ENCODE data around the gene CLCN4. TPM values are rescaled to one million over a fixed set of nuclear protein-coding genes. Genes with fewer than 3 reads are reported as not detected.

Gene CLCN4
- polyA plus RNA-seq, 3 donors from 2014 or later = 0.69 TPM; not detected in 2

DNA sequence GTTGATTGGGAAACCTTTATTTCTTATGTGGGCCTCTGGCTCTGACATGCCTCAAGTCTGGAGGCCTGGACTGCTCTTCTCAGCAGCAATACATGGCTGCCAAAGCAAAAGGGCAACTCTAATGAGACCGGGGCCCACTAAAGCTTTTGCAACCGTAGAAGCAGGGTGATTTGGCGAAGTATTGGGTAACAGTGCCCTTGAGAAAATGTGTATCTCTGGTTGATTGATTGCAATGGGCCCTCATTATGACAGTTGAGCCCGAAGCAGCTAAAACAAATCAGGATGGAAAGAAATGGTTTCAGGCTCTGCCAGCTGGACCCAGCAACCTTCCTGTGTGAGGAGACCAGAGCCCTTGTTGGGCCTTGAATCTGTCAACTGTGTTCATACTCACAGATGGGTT, 73.4 kb downstream of the CLCN4 start:
- no peaks in the 10 kb centered on the region for H3K36me3 Mint-ChIP-seq
- no peaks in the 10 kb centered on the region for H3K4me1 Mint-ChIP-seq
- peaks cover 0 to 2% (median 0%) of the 10 kb centered on the region in 6 donors for H3K9me3 Mint-ChIP-seq
- no peak overlapping the region for H3K27ac Mint-ChIP-seq
- DNase-seq = no peak
- peaks cover 2 to 4% (median 2%) of the 10 kb centered on the region in 3 donors for H3K27me3 Mint-ChIP-seq (ENCODE audit: low read depth in 3 of 3)
- no peak overlapping the region for H3K4me3 Mint-ChIP-seq

DNA sequence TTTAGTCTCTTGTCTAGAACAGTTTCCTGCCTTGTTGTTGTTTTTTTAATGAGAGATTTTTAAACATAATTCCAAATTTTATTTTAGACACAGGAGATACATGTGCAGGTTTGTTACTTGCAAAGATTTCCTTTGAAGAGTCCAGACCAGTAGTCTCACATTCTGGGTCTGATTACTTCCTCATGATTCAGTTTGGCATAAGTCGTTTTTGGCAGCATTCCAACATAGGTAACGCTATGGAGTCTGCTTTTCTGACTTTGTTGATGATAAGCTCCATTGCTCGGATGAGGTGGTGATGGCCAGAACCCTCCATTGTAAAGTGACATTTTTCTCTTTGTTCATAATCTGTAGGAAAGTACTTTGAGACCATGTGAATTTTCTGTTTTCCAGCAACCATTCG, 74.7 kb downstream of the CLCN4 start:
- no peak overlapping the region for H3K27ac Mint-ChIP-seq
- peaks cover 0 to 2% (median 0%) of the 10 kb centered on the region in 6 donors for H3K9me3 Mint-ChIP-seq
- DNase-seq = no peak
- no peaks in the 10 kb centered on the region for H3K36me3 Mint-ChIP-seq
- H3K4me1 Mint-ChIP-seq = no peaks in the 10 kb centered on the region
- H3K4me3 Mint-ChIP-seq = no peak overlapping the region
- peaks cover 2 to 4% (median 2%) of the 10 kb centered on the region in 3 donors for H3K27me3 Mint-ChIP-seq (ENCODE audit: low read depth in 3 of 3)

DNA sequence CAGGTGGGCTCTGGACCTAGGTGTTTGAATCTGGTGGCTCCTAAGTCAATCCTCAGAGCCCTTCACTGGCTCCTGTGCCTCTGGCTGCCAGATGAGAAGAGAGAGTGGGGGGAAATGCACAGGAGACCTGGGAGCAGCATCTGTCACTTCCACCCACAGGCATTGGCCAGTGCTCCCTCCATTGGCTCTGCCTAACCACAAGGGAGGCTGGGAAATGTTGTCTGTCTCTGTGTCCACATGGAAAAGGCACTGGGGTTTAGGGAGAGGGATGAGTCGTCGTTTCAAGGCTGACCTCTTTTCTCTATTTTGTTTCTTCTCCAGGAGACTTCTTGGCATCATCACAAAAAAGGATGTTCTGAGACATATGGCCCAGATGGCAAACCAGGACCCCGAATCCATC, 76.4 kb downstream of the CLCN4 start:
- peaks cover 2 to 4% (median 2%) of the 10 kb centered on the region in 3 donors for H3K27me3 Mint-ChIP-seq (ENCODE audit: low read depth in 3 of 3)
- no peak for DNase-seq
- H3K4me1 Mint-ChIP-seq = no peaks in the 10 kb centered on the region
- no peaks in the 10 kb centered on the region for H3K36me3 Mint-ChIP-seq
- no peak overlapping the region for H3K4me3 Mint-ChIP-seq
- H3K9me3 Mint-ChIP-seq = peaks cover 0 to 2% (median 0%) of the 10 kb centered on the region in 6 donors
- H3K27ac Mint-ChIP-seq = no peak overlapping the region

DNA sequence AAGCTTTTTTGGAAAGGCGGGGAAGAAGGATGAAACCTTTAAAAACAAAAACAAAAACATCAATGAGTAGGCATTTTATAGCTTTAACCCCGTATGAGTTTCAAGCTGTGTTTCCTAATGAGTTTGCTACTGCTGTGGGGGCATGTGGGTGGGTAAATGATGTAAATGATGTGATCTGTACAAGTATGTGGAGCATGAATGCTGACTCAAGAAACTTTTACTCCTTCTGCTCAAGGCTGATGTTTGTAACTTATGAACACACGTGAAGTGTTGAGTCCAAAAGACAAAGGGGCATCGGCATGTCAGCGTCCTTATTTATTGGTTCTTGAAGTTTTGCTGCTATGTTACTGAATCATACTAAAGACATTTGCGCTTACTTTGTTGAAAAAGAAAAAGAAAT, 76.9 kb downstream of the CLCN4 start:
- Mint-ChIP-seq H3K36me3 (no peaks in the 10 kb centered on the region), H3K4me3 (no peak overlapping the region), H3K27me3 (ENCODE audit: low read depth in 3 of 3) (peaks cover 2 to 4% (median 2%) of the 10 kb centered on the region in 3 donors), H3K4me1 (no peaks in the 10 kb centered on the region), H3K27ac (no peak overlapping the region), H3K9me3 (peaks cover 0 to 2% (median 0%) of the 10 kb centered on the region in 6 donors)
- no peak for DNase-seq

DNA sequence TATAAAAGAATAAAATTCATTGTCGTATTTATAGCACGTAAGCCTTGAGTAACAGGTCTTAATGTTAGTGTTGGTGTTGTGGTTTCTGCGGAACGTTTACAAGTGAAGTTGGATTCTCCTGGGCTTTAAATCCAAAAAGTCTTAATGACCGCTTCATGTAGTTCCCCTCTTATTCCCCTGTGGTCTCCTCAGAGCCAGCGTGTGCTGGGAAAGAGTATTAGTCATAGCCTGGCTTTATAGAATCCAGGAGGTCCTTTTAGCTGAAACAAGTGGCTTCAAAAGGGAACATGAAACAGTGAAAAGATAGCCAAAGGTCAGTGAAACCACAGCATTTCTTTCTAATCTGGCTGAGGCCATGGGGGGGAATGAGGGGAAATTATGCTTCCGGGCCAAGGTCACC, 79.1 kb downstream of the CLCN4 start:
- peaks cover 2 to 4% (median 2%) of the 10 kb centered on the region in 3 donors for H3K27me3 Mint-ChIP-seq (ENCODE audit: low read depth in 3 of 3)
- no peaks in the 10 kb centered on the region for H3K9me3 Mint-ChIP-seq
- no peaks in the 10 kb centered on the region for H3K4me1 Mint-ChIP-seq

DNA sequence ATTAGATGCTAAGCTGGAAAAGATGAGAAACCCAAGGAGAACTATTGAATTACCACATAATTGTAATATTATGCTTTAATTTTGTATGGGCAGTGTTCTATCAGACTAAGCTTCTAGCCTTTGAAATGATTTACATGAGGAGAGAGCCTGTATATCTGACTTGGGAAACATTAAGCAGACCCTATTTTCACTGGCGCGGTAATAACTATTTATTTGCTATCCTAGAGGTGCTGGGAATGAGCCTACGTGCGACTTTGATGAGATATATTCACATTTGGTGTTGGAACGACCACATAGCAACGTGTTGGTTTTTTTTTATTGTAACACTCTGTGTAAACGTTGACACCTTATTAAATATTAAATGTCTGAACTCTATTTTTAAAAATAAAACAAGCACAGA, 80.5 kb downstream of the CLCN4 start:
- H3K4me3 Mint-ChIP-seq = no peak overlapping the region
- no peaks in the 10 kb centered on the region for H3K4me1 Mint-ChIP-seq
- no peaks in the 10 kb centered on the region for H3K9me3 Mint-ChIP-seq
- no peak for DNase-seq
- peaks cover 0 to 2% (median 2%) of the 10 kb centered on the region in 3 donors for H3K27me3 Mint-ChIP-seq (ENCODE audit: low read depth in 3 of 3)
- H3K36me3 Mint-ChIP-seq = no peaks in the 10 kb centered on the region
- no peak overlapping the region for H3K27ac Mint-ChIP-seq

More for the DNA sequence above, 79.1 kb downstream of the CLCN4 start:
- H3K27ac Mint-ChIP-seq = no peak overlapping the region
- no peak for DNase-seq
- H3K4me3 Mint-ChIP-seq = no peak overlapping the region
- no peaks in the 10 kb centered on the region for H3K36me3 Mint-ChIP-seq

DNA sequence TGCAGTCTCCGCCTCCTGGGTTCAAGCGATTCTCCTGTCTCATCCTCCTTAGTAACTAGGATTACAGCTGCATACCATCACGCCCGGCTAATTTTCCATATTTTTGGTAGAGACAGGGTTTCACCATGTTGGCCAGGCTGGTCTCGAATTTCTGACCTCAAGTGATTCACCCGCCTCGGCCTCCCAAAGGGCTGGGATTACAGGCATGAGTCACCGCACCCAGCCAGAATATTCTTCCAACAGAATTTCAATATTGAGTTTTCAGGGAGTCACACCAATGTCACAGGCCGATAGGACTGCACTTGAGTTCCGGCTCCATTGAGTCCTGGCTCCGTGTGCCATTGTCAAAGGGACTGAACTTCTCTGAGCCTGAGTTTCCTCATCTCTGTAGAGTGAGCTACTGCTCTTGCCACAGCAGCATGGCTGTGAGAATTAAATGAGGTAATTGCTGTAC, 82.9 kb downstream of the CLCN4 start:
- no peaks in the 10 kb centered on the region for H3K9me3 Mint-ChIP-seq
- no peak overlapping the region for H3K4me3 Mint-ChIP-seq
- H3K27me3 Mint-ChIP-seq (ENCODE audit: low read depth in 3 of 3) = peaks cover 0 to 3% (median 2%) of the 10 kb centered on the region in 3 donors
- H3K4me1 Mint-ChIP-seq = no peaks in the 10 kb centered on the region
- no peak for DNase-seq
- H3K36me3 Mint-ChIP-seq = no peaks in the 10 kb centered on the region
- no peak overlapping the region for H3K27ac Mint-ChIP-seq

DNA sequence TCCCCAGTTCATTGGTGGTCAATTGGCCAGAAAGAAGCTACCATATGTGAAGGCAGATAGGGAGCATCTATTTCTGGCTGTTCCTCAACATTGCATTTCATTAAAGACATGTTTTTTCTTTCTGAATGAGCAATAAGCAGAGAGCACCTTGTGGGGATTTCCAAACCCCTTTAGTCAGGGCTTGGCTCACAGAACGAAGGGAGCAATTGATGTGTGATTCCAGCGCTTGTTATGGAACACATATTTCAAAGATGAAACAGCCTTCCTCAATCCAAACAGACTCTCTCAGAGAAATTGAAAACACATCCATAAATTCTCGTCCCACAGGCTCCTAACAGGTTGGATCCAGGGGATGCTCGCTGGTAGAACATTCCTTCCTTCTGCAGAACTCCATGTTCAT, 84.1 kb downstream of the CLCN4 start:
- no peak for DNase-seq
- H3K27me3 Mint-ChIP-seq (ENCODE audit: low read depth in 3 of 3) = peaks cover 0 to 3% (median 0%) of the 10 kb centered on the region in 3 donors
- no peaks in the 10 kb centered on the region for H3K4me1 Mint-ChIP-seq
- H3K27ac Mint-ChIP-seq = no peak overlapping the region
- no peaks in the 10 kb centered on the region for H3K9me3 Mint-ChIP-seq
- H3K36me3 Mint-ChIP-seq = no peaks in the 10 kb centered on the region
- no peak overlapping the region for H3K4me3 Mint-ChIP-seq

DNA sequence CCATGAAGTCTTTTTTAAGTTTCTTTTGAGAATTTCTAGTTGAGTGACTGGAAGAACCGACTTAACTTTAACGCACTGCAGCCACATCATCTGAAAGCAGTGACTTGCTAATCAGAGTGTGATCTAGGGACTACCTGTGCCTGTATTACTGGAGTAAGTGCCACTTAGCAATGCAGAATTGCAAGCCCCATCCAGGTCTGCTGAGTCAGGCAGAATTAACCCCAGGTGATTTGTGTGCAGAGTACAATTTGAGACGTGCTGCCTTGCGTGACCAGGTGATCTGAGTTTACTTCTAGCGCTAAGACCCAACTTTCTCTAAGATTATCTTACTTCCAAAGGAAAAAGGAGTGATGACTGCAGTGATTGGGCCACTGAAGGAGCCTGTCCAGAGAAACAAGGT, 85.3 kb downstream of the CLCN4 start:
- no peak for DNase-seq
- no peaks in the 10 kb centered on the region for H3K4me1 Mint-ChIP-seq
- peaks cover 0 to 4% (median 0%) of the 10 kb centered on the region in 3 donors for H3K27me3 Mint-ChIP-seq (ENCODE audit: low read depth in 3 of 3)
- H3K4me3 Mint-ChIP-seq = no peak overlapping the region
- H3K36me3 Mint-ChIP-seq = no peaks in the 10 kb centered on the region
- no peaks in the 10 kb centered on the region for H3K9me3 Mint-ChIP-seq
- H3K27ac Mint-ChIP-seq = no peak overlapping the region

DNA sequence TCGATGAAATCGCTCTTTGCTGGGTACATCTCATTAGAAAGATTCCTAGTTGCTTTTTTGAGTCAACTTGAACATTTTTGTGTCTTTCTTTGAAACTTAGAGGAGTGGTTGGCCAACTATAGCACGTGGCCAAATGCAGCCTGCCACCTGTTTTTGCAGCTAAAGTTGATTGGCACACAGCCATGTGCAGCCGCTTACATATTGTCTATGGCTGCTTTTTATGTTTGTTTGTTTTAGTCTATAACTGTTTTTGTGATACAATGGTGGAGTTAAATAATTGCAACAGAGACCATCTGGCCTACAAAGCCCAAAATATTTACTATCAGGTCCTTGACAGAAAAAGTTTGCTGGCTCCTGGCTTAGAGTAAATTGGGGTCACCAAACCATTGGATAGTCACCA, 86.3 kb downstream of the CLCN4 start:
- Mint-ChIP-seq H3K36me3 (no peaks in the 10 kb centered on the region), H3K9me3 (no peaks in the 10 kb centered on the region), H3K4me1 (no peaks in the 10 kb centered on the region), H3K4me3 (no peak overlapping the region), H3K27ac (no peak overlapping the region), H3K27me3 (ENCODE audit: low read depth in 3 of 3) (peaks cover 0 to 5% (median 0%) of the 10 kb centered on the region in 3 donors)
- no peak for DNase-seq

DNA sequence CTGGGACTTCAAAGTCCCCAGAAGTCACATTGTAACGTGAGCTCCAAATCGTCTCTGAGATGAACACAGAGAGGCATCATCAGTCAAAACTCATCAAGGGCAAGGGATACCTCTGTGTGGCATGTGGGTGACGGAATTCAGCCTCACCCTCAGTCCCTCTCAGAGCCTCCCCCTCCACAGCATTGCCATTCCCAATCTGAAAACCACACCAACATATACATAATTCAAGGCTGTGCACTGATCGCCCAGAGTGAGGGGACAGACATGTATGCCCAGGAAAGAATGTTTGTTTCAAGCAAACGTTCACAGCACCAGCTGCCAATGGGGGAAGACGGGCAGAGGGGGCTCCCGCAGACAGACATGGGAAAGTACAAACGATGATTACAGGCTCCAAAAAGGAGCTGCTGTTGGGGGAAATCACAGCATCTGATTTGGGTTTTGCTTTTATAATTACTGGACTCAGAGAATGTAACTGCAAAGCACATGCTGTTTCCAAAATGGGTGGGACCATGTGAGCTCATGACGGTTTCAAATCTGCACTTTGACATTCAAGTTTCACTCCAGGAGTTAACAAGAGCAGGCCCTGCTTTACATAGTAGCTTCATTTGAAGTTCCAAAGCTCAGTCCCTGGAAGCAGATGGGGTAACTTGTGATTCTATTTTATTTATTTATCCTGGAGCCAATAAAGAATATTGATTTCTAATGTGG, 88.3 kb downstream of the CLCN4 start:
- no peaks in the 10 kb centered on the region for H3K36me3 Mint-ChIP-seq
- no peak overlapping the region for H3K27ac Mint-ChIP-seq
- peaks cover 0 to 5% (median 0%) of the 10 kb centered on the region in 3 donors for H3K27me3 Mint-ChIP-seq (ENCODE audit: low read depth in 3 of 3)
- H3K4me1 Mint-ChIP-seq = no peaks in the 10 kb centered on the region
- no peak overlapping the region for H3K4me3 Mint-ChIP-seq
- peaks cover 0 to 3% (median 1%) of the 10 kb centered on the region in 6 donors for H3K9me3 Mint-ChIP-seq
- no peak for DNase-seq

DNA sequence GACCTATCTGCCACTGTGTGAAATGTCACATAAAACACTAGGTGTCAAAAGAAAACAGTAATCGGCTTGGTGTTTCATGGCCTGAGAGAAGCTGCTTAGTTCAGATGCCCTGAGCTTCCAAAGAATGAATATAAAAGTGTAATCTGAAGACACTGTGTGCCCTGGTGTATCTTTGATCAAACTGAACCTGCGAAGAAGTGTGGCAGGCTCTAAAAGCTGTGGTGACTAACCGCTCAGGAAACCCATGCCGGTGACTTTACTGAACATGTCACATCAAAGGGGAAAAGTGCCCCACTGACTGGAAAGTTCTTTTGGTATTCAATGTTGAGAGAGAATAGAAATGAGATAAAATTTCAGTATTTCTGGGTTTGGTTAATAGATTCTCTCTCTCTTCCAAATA, 89.1 kb downstream of the CLCN4 start:
- Mint-ChIP-seq H3K36me3 (no peaks in the 10 kb centered on the region), H3K4me1 (no peaks in the 10 kb centered on the region), H3K4me3 (no peak overlapping the region), H3K27me3 (ENCODE audit: low read depth in 3 of 3) (peaks cover 0 to 5% (median 0%) of the 10 kb centered on the region in 3 donors), H3K9me3 (peaks cover 0 to 3% (median 1%) of the 10 kb centered on the region in 6 donors), H3K27ac (peak overlapping the region in 1 of 6 donors; percentile 50)
- peak in 2 of 3 donors; percentile 9 to 11 for DNase-seq

DNA sequence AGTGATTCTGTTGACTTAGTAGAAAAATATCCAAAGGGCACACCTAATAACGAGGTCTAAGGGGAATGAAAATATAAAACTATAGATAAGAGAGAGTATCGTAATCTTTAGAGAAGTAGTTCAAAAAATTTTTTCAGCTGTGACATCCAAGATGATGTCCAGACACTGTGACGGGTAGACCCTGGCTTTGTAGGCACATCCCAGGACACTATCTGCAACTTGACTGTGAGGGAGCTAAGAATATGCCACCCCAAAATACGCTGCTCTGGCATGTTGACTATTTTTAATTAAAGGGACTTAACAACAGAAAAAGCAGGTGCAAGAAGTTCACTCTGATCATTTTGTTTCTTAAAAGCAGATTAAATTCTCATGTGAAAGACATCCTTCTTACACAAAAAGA, 89.5 kb downstream of the CLCN4 start:
- peaks cover 0 to 3% (median 1%) of the 10 kb centered on the region in 6 donors for H3K9me3 Mint-ChIP-seq
- peaks cover 0 to 5% (median 0%) of the 10 kb centered on the region in 3 donors for H3K27me3 Mint-ChIP-seq (ENCODE audit: low read depth in 3 of 3)
- peak overlapping the region in 1 of 6 donors; percentile 50 for H3K27ac Mint-ChIP-seq
- H3K4me3 Mint-ChIP-seq = no peak overlapping the region
- H3K36me3 Mint-ChIP-seq = no peaks in the 10 kb centered on the region
- DNase-seq = no peak
- H3K4me1 Mint-ChIP-seq = no peaks in the 10 kb centered on the region

DNA sequence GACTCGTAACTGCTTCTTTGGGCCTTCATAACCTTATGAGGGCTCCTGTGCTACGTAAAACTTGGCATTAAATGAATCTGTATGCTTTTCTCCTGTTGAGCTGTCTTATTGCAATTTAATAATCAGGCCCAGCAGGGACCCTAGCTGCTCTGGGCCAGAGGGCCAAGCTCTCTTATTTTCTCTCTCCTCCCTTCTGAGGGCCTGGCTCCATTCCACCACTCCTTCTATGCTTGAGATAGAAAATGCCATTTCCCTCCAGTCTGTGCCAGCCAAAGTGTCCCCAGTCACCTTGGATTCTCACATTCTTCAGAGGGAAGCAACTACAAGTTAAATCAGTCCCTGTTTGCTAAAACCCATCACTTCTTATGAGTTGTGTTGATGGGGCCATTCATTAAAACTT, 90.1 kb downstream of the CLCN4 start:
- no peak overlapping the region for H3K4me3 Mint-ChIP-seq
- H3K36me3 Mint-ChIP-seq = no peaks in the 10 kb centered on the region
- H3K27me3 Mint-ChIP-seq (ENCODE audit: low read depth in 3 of 3) = peaks cover 0 to 5% (median 0%) of the 10 kb centered on the region in 3 donors
- peaks cover 0 to 3% (median 1%) of the 10 kb centered on the region in 6 donors for H3K9me3 Mint-ChIP-seq
- DNase-seq = no peak
- H3K4me1 Mint-ChIP-seq = no peaks in the 10 kb centered on the region
- no peak overlapping the region for H3K27ac Mint-ChIP-seq

DNA sequence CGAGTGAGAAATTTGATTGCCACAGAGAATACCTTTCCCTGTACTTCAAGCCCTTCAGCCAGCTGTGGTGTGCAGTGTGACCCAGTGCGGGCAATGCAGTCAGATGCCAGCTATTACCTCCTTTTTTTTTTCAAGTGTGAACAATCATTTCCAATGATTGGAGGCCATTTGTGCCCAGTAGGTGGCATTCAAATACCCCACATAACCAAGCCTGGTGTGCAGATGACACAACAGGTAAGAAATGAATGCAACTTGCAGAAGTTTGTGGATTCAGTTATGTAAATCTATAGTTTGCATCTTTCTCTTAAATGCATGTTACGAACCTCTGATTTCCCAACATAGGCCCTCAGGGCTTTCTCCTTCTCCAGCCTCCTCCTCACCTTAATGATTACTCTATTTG, 98.0 kb downstream of the CLCN4 start:
- no peak for DNase-seq
- Mint-ChIP-seq H3K4me1 (no peaks in the 10 kb centered on the region), H3K9me3 (no peaks in the 10 kb centered on the region), H3K4me3 (no peak overlapping the region), H3K36me3 (no peaks in the 10 kb centered on the region), H3K27me3 (ENCODE audit: low read depth in 3 of 3) (peaks cover 0 to 4% (median 0%) of the 10 kb centered on the region in 3 donors), H3K27ac (no peak overlapping the region)

Measured in immature natural killer cell (primary cell).